Activated T-helper 9 cell treated with anti-CD3 and anti-CD28 coated beads, Interleukin-2, amount 50 U/mL, for 16 hours (primary cell): Measurements from ENCODE around the gene PRRT2.
"Not testable (repeated sequence)": the region's sequence is repeated elsewhere in the genome, so short reads cannot be mapped to it uniquely, and the experiment has no call there.

Experiments
- DNase-seq: peaks from one replicate; pipeline ENCODE4 v3.0.0-alpha.2; 2020; ENCODE audit warnings: low read depth

Gene PRRT2

GRCh38 chr16:29811896-29812665, at the start of gene PRRT2:
Gene PRRT2 (plus strand): TSS chr16:29812193. CDS start chr16:29813055, 862 bp downstream.
- DNase-seq: peak; percentile 40

- no peak for DNase-seq
Measured at GRCh38 chr16:29763326-29763725, 48.7 kb upstream of the PRRT2 start.

GRCh38 chr16:29765167-29766032, 46.6 kb upstream of the PRRT2 start:
- DNase-seq: no peak

GRCh38 chr16:29766571-29766970, 45.4 kb upstream of the PRRT2 start:
- no peak for DNase-seq

GRCh38 chr16:29767062-29767461, 44.9 kb upstream of the PRRT2 start:
- DNase-seq: no peak

GRCh38 chr16:29769507-29769906, 42.5 kb upstream of the PRRT2 start:
- DNase-seq: no peak

GRCh38 chr16:29770250-29770929, 41.6 kb upstream of the PRRT2 start:
- DNase-seq: no peak

- not testable (repeated sequence) for DNase-seq
Measured at GRCh38 chr16:29772330-29772729, 39.7 kb upstream of the PRRT2 start.

GRCh38 chr16:29774730-29775129, 37.3 kb upstream of the PRRT2 start:
- DNase-seq: no peak

- no peak for DNase-seq
Measured at GRCh38 chr16:29775742-29776408, 36.1 kb upstream of the PRRT2 start.

GRCh38 chr16:29777576-29778350, 34.2 kb upstream of the PRRT2 start, which contains the start of gene ZG16:
Gene ZG16 (plus strand): TSS chr16:29778256. CDS start chr16:29779267, 1,011 bp downstream.
- no peak for DNase-seq

- DNase-seq: no peak
Measured at GRCh38 chr16:29779474-29779873, 32.5 kb upstream of the PRRT2 start.

GRCh38 chr16:29783094-29783953, 28.7 kb upstream of the PRRT2 start:
- not testable (repeated sequence) for DNase-seq

- no peak for DNase-seq
Measured at GRCh38 chr16:29784157-29784556, 27.8 kb upstream of the PRRT2 start.

- peak; percentile 65 for DNase-seq
Measured at GRCh38 chr16:29784901-29785500, 27.0 kb upstream of the PRRT2 start.

- not testable (repeated sequence) for DNase-seq
Measured at GRCh38 chr16:29787155-29787554, 24.8 kb upstream of the PRRT2 start.

GRCh38 chr16:29789775-29790182, 22.2 kb upstream of the PRRT2 start:
- DNase-seq: no peak

- peak; percentile 100 for DNase-seq
Measured at GRCh38 chr16:29790183-29790948, 21.6 kb upstream of the PRRT2 start, which contains the start of gene KIF22. Gene KIF22 (plus strand): TSS chr16:29790751. CDS start chr16:29790760, 9 bp downstream.
